Renal pelvis (tissue), 4 donors: Measurements from ENCODE around the gene SNCG. TPM values are rescaled to one million over a fixed set of nuclear protein-coding genes. Genes with fewer than 3 reads are reported as not detected.
A peak's percentile ranks its signal among the peaks of the same experiment; 100 is the strongest.
"Not testable (repeated sequence)": the region's sequence is repeated elsewhere in the genome, so short reads cannot be mapped to it uniquely, and the experiment has no call there.

Experiments
- DNase-seq: peaks from one replicate; pipeline ENCODE4 v3.0.0-alpha.2; 2013
- polyA plus RNA-seq, 3 donors: library from polyadenylated mRNA; unstranded; fragments of 120-200 nt; gene quantifications; one replicate each; pipeline ENCODE4 v1.2.1, GENCODE V29; 2013; ENCODE audit not compliant: insufficient read length in 3 of 3

SNCG gene
- polyA plus RNA-seq, 3 donors = 16.8 to 24.4 (median 17.1) TPM

GRCh38 chr10:86970982-86971231 is 12.5 kb downstream of the SNCG start:
- DNase-seq = no peak

- DNase-seq = peak; percentile 71
Observed at GRCh38 chr10:86971232-86971991, 13.0 kb downstream of the SNCG start.

GRCh38 chr10:86972613-86973380 is 14.4 kb downstream of the SNCG start:
- no peak for DNase-seq

GRCh38 chr10:86974484-86974883 is 16.1 kb downstream of the SNCG start:
- no peak for DNase-seq

- no peak for DNase-seq
Observed at GRCh38 chr10:86976362-86977056, 18.1 kb downstream of the SNCG start.

GRCh38 chr10:86978457-86978856 is 20.1 kb downstream of the SNCG start:
- DNase-seq = not testable (repeated sequence)

GRCh38 chr10:86979296-86979818 is 21.0 kb downstream of the SNCG start:
- no peak for DNase-seq

- no peak for DNase-seq
Observed at GRCh38 chr10:86979977-86980448, 21.6 kb downstream of the SNCG start.

GRCh38 chr10:86981020-86981419 is 22.6 kb downstream of the SNCG start:
- DNase-seq = not testable (repeated sequence)

GRCh38 chr10:86981716-86982115 is 23.3 kb downstream of the SNCG start:
- no peak for DNase-seq

- DNase-seq = not testable (repeated sequence)
Observed at GRCh38 chr10:86984498-86984897, 26.1 kb downstream of the SNCG start.

GRCh38 chr10:86988520-86988919 is 30.1 kb downstream of the SNCG start:
- DNase-seq = no peak

GRCh38 chr10:86991362-86991761 is 33.0 kb downstream of the SNCG start:
- DNase-seq = not testable (repeated sequence)

- DNase-seq = no peak
Observed at GRCh38 chr10:86992456-86992855, 34.1 kb downstream of the SNCG start.

- DNase-seq = no peak
Observed at GRCh38 chr10:86992929-86993328, 34.5 kb downstream of the SNCG start.

- not testable (repeated sequence) for DNase-seq
Observed at GRCh38 chr10:86999802-87000403, 41.5 kb downstream of the SNCG start.

GRCh38 chr10:87000491-87000890 is 42.1 kb downstream of the SNCG start:
- DNase-seq = no peak

GRCh38 chr10:87007124-87007523 is 48.7 kb downstream of the SNCG start:
- not testable (repeated sequence) for DNase-seq

- not testable (repeated sequence) for DNase-seq
Observed at GRCh38 chr10:87007674-87008073, 49.3 kb downstream of the SNCG start.

GRCh38 chr10:87008303-87008702 is 49.9 kb downstream of the SNCG start:
- DNase-seq = not testable (repeated sequence)

- not testable (repeated sequence) for DNase-seq
Observed at GRCh38 chr10:87009134-87009696, 50.8 kb downstream of the SNCG start.
